ENCODE results near the gene SLC16A4.

SLC16A4 gene

DNA sequence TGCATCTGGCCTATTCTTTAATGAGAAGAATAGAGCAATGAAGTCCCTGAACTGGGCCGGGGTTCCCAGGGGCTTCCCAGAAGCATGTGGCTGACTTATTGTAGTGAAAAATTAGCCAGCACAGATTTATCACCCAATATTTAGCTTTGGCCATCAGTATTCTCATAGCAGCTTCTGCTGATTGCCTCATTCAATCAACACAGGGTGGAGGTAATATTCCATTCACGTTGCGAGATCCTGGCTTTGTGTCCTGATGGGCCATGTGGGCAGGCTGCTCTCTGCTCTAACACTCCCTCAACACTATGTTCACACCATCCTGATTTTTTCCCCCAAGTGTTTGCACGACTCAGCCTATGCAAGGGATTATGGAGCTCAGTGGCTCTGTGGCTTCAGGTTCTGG is 38.1 kb upstream of the SLC16A4 start:
- TF ChIP-seq CTCF (IDR thresholded peaks at IDR 0.05) = no peak

DNA sequence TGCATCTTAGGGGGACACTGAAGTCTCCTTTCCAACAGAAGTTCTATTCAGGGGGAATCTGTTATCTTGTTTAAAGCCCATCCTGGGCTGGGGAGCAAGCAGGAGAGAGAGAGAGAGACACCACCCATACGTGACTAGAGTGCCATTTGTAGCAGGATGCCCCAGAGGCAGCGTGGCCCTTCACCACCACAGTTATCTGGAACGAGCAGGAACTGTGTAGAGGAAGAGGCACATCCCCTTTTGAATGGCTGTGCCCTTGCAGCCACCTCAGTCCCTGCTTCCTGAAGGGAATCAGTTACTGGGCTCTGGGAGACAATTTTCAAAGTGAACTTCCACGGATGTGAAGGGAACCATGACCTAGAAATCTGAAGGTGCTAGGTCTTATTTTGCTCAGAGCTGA is 36.0 kb upstream of the SLC16A4 start:
- TF ChIP-seq CTCF (IDR thresholded peaks at IDR 0.05) = no peak

- TF ChIP-seq CTCF (IDR thresholded peaks at IDR 0.05) = no peak
These were observed 34.9 kb upstream of the SLC16A4 start for GRCh38 chr1:110425612-110426152.

- no peak for TF ChIP-seq CTCF (IDR thresholded peaks at IDR 0.05)
These were observed 34.1 kb upstream of the SLC16A4 start for GRCh38 chr1:110424699-110425611.

- TF ChIP-seq CTCF (IDR thresholded peaks at IDR 0.05) = no peak
These were observed 30.3 kb upstream of the SLC16A4 start for GRCh38 chr1:110420874-110421793.

GRCh38 chr1:110420023-110420662 is 29.3 kb upstream of the SLC16A4 start:
- TF ChIP-seq CTCF (IDR thresholded peaks at IDR 0.05) = no peak

- TF ChIP-seq CTCF (IDR thresholded peaks at IDR 0.05) = no peak
These were observed 27.9 kb upstream of the SLC16A4 start for GRCh38 chr1:110418729-110419128.
